GM23338 (cell line): Measurements from ENCODE around the gene ASPHD1. TPM values are rescaled to one million over a fixed set of nuclear protein-coding genes. Genes with fewer than 3 reads are reported as not detected.

ENCODE experiments used
- ATAC-seq: fragments of 200-7000 bp; cut with Tn5 transposase; 3 replicates; pipeline ENCODE4 v1.9.1; 2020
- DNase-seq: peaks from one replicate; pipeline ENCODE4 v3.0.0-alpha.2; 2015; ENCODE audit warnings: low spot score
- H2AFZ ChIP-seq: fragments of 200-600 bp; sonication (generic); 2 replicates; pipeline ENCODE4 v1.8.0; 2016; ENCODE audit warnings: antibody characterized with exemption, mild to moderate bottlenecking, moderate library complexity
- H3F3A ChIP-seq: fragments of 200-600 bp; sonication (generic); replicated peaks from 2 replicates; pipeline ENCODE4 v1.8.0; 2017; ENCODE audit warnings: antibody characterized with exemption, mixed run types, low read depth
- H3K27ac ChIP-seq: fragments of 200-600 bp; sonication (generic); 2 replicates; pipeline ENCODE4 v1.6.1; 2016; ENCODE audit warnings: low read depth
- H3K27me3 ChIP-seq: fragments of 200-600 bp; sonication (generic); 2 replicates; pipeline ENCODE4 v1.8.0; 2016; ENCODE audit warnings: mild to moderate bottlenecking, mixed run types, moderate library complexity; ENCODE audit not compliant: insufficient read depth
- H3K36me3 ChIP-seq: fragments of 200-600 bp; sonication (generic); 2 replicates; pipeline ENCODE4 v1.8.0; 2016; ENCODE audit warnings: mild to moderate bottlenecking; ENCODE audit not compliant: insufficient read depth
- H3K4me1 ChIP-seq: fragments of 200-600 bp; sonication (generic); 2 replicates; pipeline ENCODE4 v1.8.0; 2016; ENCODE audit warnings: mild to moderate bottlenecking, moderate library complexity; ENCODE audit not compliant: insufficient read depth
- H3K4me2 ChIP-seq: fragments of 200-600 bp; sonication (generic); 2 replicates; pipeline ENCODE4 v1.7.1; 2017; ENCODE audit warnings: mixed run types
- H3K4me3 ChIP-seq: fragments of 200-600 bp; sonication (generic); 2 replicates; pipeline ENCODE4 v1.6.1; 2016; ENCODE audit warnings: mixed run types
- H3K79me2 ChIP-seq: fragments of 200-600 bp; sonication (generic); replicated peaks from 2 replicates; pipeline ENCODE4 v1.8.0; 2017; ENCODE audit warnings: mild to moderate bottlenecking; ENCODE audit not compliant: insufficient read depth
- H3K9me2 ChIP-seq: fragments of 200-600 bp; sonication (generic); 2 replicates; pipeline ENCODE4 v1.8.0; 2017; ENCODE audit not compliant: insufficient read depth
- H4K20me1 ChIP-seq: fragments of 200-600 bp; sonication (generic); replicated peaks from 2 replicates; pipeline ENCODE4 v1.8.0; 2017; ENCODE audit warnings: mild to moderate bottlenecking; ENCODE audit not compliant: insufficient read depth
- H3K27ac Mint-ChIP-seq: 2 replicates; pipeline ENCODE4 v1.8.0; 2020; ENCODE audit warnings: inconsistent platforms, mild to moderate bottlenecking, moderate library complexity, mixed read lengths
- H3K27me3 Mint-ChIP-seq: 3 replicates; pipeline ENCODE4 v1.8.0; 2022; ENCODE audit warnings: low read depth, mild to moderate bottlenecking, moderate library complexity, mixed read lengths, inconsistent platforms; ENCODE audit not compliant: insufficient read depth, poor library complexity
- H3K36me3 Mint-ChIP-seq: 3 replicates; pipeline ENCODE4 v1.8.0; 2021; ENCODE audit warnings: low read depth, mild to moderate bottlenecking, inconsistent platforms, moderate library complexity, mixed read lengths
- H3K4me1 Mint-ChIP-seq: 3 replicates; pipeline ENCODE4 v1.8.0; 2020; ENCODE audit warnings: mild to moderate bottlenecking, inconsistent platforms, mixed read lengths
- H3K4me3 Mint-ChIP-seq: 3 replicates; pipeline ENCODE4 v1.8.0; 2021; ENCODE audit warnings: moderate library complexity, mild to moderate bottlenecking, inconsistent platforms, mixed read lengths
- H3K9me3 Mint-ChIP-seq: 3 replicates; pipeline ENCODE4 v1.8.0; 2020; ENCODE audit warnings: moderate library complexity, mild to moderate bottlenecking, inconsistent platforms, mixed read lengths
- CREB1 ChIP-seq: fragments of 250-450 bp; sonication (Bioruptor Pico); IDR thresholded peaks from 2 replicates; pipeline ENCODE4 v1.5.0; 2020; ENCODE audit warnings: low read depth, mild to moderate bottlenecking, moderate library complexity
- CTCF ChIP-seq, 2 experiments: fragments of 200-600 bp in 1 of 2; sonication (generic) in 1 of 2; conservative IDR thresholded peaks; 2 replicates each; pipeline versions ENCODE4 v1.5.1 to v1.6.1; 2016 to 2017; ENCODE audit warnings: antibody characterized with exemption in 2 of 2, low read depth in 2 of 2, mild to moderate bottlenecking in 2 of 2, moderate library complexity in 1 of 2
- ETS1 ChIP-seq: IDR thresholded peaks from 2 replicates; pipeline ENCODE4 v1.6.1; 2016; ENCODE audit warnings: antibody characterized with exemption
- EZH2 ChIP-seq: fragments of 200-600 bp; sonication (generic); IDR thresholded peaks from one replicate; pipeline ENCODE4 v1.8.0; 2017; ENCODE audit warnings: antibody characterized with exemption, mild to moderate bottlenecking, low read depth; ENCODE audit not compliant: unreplicated experiment
- EZH2phosphoT487 ChIP-seq: fragments of 200-600 bp; sonication (generic); IDR thresholded peaks from one replicate; pipeline ENCODE4 v1.8.1; 2018; ENCODE audit warnings: antibody characterized with exemption; ENCODE audit not compliant: unreplicated experiment
- JUNB ChIP-seq: IDR thresholded peaks from one replicate; pipeline ENCODE4 v1.6.1; 2016; ENCODE audit warnings: antibody characterized with exemption; ENCODE audit not compliant: unreplicated experiment
- STAT1 ChIP-seq: IDR thresholded peaks from one replicate; pipeline ENCODE4 v1.6.1; 2016; ENCODE audit warnings: antibody characterized with exemption; ENCODE audit not compliant: unreplicated experiment
- ZNF114 ChIP-seq: fragments of 250-450 bp; sonication (Bioruptor Pico); IDR thresholded peaks from 2 replicates; pipeline ENCODE4 v1.5.0; 2020; ENCODE audit warnings: mild to moderate bottlenecking, moderate library complexity
- ZNF331 ChIP-seq: fragments of 250-450 bp; sonication (Bioruptor Pico); IDR thresholded peaks from 2 replicates; pipeline ENCODE4 v1.5.0; 2020; ENCODE audit warnings: low read depth, mild to moderate bottlenecking, moderate library complexity
- polyA plus RNA-seq: library from polyadenylated mRNA; unstranded; fragments of >200 nt; fragmentation: Nextera tagmentation; extraction: Ambion mirVana; gene quantifications from 2 replicates; pipeline ENCODE4 v1.2.1, GENCODE V29; 2016
- total RNA-seq: library from RNA; depleted of rRNA; stranded (reverse); fragments of >200 nt; shearing (Covaris generic); gene quantifications from 2 replicates; pipeline ENCODE4 v1.2.3, GENCODE V29; 2014

Gene ASPHD1
- total and polyA plus RNA-seq, 2 experiments from 2014 or later: 15.5 to 20.6 TPM

GRCh38 chr16:29920288-29921033, 20.2 kb downstream of the ASPHD1 start (continued):
- TF ChIP-seq CTCF (conservative IDR thresholded peaks at IDR 0.05; ENCODE audit: low read depth in 2 of 2) (no peak), CREB1 (CRISPR knock-in tag) (no peak), EZH2phosphoT487 (no peak), ETS1 (no peak), STAT1 (no peak), ZNF114 (CRISPR knock-in tag) (no peak), ZNF331 (no peak), EZH2 (no peak)

GRCh38 chr16:29921034-29921385, 20.7 kb downstream of the ASPHD1 start:
- Mint-ChIP-seq H3K4me3 (no peak overlapping the region), H3K27ac (no peak overlapping the region), H3K9me3 (no peaks in the 10 kb centered on the region), H3K36me3 (peaks cover 14% of the 10 kb centered on the region), H3K4me1 (peaks cover 6% of the 10 kb centered on the region), H3K27me3 (peaks cover 5% of the 10 kb centered on the region)
- no peak overlapping the region for H3K4me2 ChIP-seq
- H2AFZ ChIP-seq: no peak overlapping the region
- ATAC-seq: no peak
- no peaks in the 10 kb centered on the region; the same call in 1 of the 2 replicates for H3F3A ChIP-seq
- peaks cover 3% of the 10 kb centered on the region; the same call in 1 of the 2 replicates for H3K36me3 ChIP-seq
- H3K4me3 ChIP-seq: no peak overlapping the region
- no peaks in the 10 kb centered on the region for H3K4me1 ChIP-seq
- no peak overlapping the region; the same call in 1 of the 2 replicates for H3K27ac ChIP-seq
- H3K27me3 ChIP-seq: no peaks in the 10 kb centered on the region
- no peak for DNase-seq
- H3K9me2 ChIP-seq: no peaks in the 10 kb centered on the region
- H4K20me1 ChIP-seq: no peaks in the 10 kb centered on the region; the same call in none of the 2 replicates
- TF ChIP-seq CTCF (conservative IDR thresholded peaks at IDR 0.05; ENCODE audit: low read depth in 2 of 2): no peak
- no peak for TF ChIP-seq EZH2phosphoT487
- no peak for TF ChIP-seq ETS1
- no peak for TF ChIP-seq JUNB
- H3K79me2 ChIP-seq: peaks cover 22% of the 10 kb centered on the region
